HL-60 (cell line): ENCODE measurements around the gene NFYC.

Experiments
- DNase-seq, 2 experiments: peaks; one replicate each; pipeline ENCODE4 v3.0.0-alpha.2; 2010 to 2020; ENCODE audit warnings: low read depth in 1 of 2, low spot score in 1 of 2
- H3K27ac ChIP-seq: fragments of 250-450 bp; sonication (Bioruptor Pico); replicated peaks from 2 replicates; pipeline ENCODE4 v1.5.1; 2020; ENCODE audit warnings: mild to moderate bottlenecking, moderate library complexity
- H3K27me3 ChIP-seq: fragments of 250-450 bp; sonication (Bioruptor Pico); 2 replicates; pipeline ENCODE4 v1.5.1; 2021; ENCODE audit warnings: mild to moderate bottlenecking, moderate library complexity; ENCODE audit not compliant: insufficient read depth, poor library complexity, severe bottlenecking
- H3K4me3 ChIP-seq: replicated peaks from 2 replicates; pipeline ENCODE4 v1.5.1; 2011; ENCODE audit warnings: mild to moderate bottlenecking, control low read depth, low read length; ENCODE audit not compliant: insufficient read depth
- GABPA ChIP-seq: IDR thresholded peaks from 2 replicates; pipeline ENCODE4 v1.6.1; 2012; ENCODE audit warnings: low read depth
- POLR2AphosphoS5 ChIP-seq: IDR thresholded peaks from 2 replicates; pipeline ENCODE4 v1.6.1; 2012; ENCODE audit warnings: low read depth
- SPI1 ChIP-seq: IDR thresholded peaks from 2 replicates; pipeline ENCODE4 v1.6.1; 2012; ENCODE audit warnings: low read depth, mild to moderate bottlenecking, borderline replicate concordance
- TF ChIP-seq, protein P1 (sequence below): IDR thresholded peaks from one replicate; pipeline ENCODE4 v1.5.1; 2011; ENCODE audit warnings: low read length, control low read depth, inconsistent platforms; ENCODE audit not compliant: insufficient read depth
- TF ChIP-seq, protein P2 (sequence below): IDR thresholded peaks from 2 replicates; pipeline ENCODE4 v1.6.1; 2012; ENCODE audit warnings: low read depth; ENCODE audit not compliant: insufficient replicate concordance

NFYC gene

DNA sequence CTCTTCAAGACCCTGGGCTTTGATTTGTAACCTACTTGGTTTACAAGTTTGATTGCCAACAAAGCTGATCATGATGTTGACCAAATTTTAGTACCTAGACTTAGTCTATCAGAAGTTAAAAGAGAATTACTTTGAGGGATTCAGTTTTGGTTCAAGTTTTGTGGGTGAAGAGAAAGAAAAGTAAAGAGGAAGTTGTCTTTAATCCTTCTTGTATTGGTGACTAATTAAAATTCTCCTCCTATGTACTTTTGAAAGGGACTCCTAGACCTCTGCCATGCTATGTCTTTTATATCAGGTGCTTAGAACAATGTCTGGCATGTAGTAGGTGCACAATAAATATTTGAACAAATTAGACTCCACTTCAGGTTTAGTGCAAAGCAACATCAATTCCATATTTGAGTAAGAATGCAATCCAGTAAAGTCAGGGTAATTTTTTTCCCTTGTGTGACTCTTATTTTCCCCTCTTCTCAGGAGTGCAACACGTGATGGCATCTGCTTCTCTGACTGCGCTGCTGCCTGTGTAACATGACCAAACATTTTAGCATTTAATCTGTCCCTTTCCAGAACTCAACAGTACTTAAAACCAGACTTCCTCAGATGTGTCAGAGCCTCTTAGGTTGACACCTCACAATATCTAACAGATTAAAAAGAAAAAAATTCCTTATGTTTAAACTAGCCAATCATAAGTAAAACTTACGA, 51.0 kb downstream of the NFYC start:
- TF ChIP-seq, protein P1, sequence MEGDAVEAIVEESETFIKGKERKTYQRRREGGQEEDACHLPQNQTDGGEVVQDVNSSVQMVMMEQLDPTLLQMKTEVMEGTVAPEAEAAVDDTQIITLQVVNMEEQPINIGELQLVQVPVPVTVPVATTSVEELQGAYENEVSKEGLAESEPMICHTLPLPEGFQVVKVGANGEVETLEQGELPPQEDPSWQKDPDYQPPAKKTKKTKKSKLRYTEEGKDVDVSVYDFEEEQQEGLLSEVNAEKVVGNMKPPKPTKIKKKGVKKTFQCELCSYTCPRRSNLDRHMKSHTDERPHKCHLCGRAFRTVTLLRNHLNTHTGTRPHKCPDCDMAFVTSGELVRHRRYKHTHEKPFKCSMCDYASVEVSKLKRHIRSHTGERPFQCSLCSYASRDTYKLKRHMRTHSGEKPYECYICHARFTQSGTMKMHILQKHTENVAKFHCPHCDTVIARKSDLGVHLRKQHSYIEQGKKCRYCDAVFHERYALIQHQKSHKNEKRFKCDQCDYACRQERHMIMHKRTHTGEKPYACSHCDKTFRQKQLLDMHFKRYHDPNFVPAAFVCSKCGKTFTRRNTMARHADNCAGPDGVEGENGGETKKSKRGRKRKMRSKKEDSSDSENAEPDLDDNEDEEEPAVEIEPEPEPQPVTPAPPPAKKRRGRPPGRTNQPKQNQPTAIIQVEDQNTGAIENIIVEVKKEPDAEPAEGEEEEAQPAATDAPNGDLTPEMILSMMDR, result no peak
- no peak for TF ChIP-seq SPI1
- TF ChIP-seq, protein P2, sequence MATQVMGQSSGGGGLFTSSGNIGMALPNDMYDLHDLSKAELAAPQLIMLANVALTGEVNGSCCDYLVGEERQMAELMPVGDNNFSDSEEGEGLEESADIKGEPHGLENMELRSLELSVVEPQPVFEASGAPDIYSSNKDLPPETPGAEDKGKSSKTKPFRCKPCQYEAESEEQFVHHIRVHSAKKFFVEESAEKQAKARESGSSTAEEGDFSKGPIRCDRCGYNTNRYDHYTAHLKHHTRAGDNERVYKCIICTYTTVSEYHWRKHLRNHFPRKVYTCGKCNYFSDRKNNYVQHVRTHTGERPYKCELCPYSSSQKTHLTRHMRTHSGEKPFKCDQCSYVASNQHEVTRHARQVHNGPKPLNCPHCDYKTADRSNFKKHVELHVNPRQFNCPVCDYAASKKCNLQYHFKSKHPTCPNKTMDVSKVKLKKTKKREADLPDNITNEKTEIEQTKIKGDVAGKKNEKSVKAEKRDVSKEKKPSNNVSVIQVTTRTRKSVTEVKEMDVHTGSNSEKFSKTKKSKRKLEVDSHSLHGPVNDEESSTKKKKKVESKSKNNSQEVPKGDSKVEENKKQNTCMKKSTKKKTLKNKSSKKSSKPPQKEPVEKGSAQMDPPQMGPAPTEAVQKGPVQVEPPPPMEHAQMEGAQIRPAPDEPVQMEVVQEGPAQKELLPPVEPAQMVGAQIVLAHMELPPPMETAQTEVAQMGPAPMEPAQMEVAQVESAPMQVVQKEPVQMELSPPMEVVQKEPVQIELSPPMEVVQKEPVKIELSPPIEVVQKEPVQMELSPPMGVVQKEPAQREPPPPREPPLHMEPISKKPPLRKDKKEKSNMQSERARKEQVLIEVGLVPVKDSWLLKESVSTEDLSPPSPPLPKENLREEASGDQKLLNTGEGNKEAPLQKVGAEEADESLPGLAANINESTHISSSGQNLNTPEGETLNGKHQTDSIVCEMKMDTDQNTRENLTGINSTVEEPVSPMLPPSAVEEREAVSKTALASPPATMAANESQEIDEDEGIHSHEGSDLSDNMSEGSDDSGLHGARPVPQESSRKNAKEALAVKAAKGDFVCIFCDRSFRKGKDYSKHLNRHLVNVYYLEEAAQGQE, result no peak
- no peak for TF ChIP-seq POLR2AphosphoS5
- no peak for TF ChIP-seq GABPA
- H3K27me3 ChIP-seq, result no peaks in the 10 kb centered on the region

DNA sequence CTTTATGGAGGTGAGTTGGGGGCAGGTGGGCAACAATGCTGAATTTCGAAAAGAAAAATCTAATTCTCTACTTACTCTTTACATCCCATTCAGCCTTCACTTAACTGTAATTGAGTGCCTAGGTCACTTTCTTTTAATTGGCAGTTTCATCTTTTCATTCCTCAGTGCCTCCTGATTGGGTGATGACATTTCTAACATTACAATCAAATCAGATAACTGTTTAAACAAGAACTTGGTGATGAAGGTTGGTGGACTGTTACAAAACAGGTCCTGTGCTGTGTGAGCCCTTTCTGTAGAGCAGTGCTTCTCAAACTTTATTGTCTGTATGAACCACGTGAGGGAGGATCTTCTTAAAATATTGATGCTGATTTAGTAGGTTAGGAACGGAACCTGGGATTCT, 51.9 kb downstream of the NFYC start:
- TF ChIP-seq, protein P2, result no peak
- TF ChIP-seq POLR2AphosphoS5, result no peak
- TF ChIP-seq SPI1, result no peak
- TF ChIP-seq GABPA, result no peak
- TF ChIP-seq, protein P1, result no peak
- no peak for DNase-seq
- no peak overlapping the region for H3K4me3 ChIP-seq
- H3K27ac ChIP-seq, result no peak overlapping the region
- H3K27me3 ChIP-seq, result no peaks in the 10 kb centered on the region

More for the DNA sequence above, 51.0 kb downstream of the NFYC start:
- DNase-seq, result no peak
- no peak overlapping the region for H3K27ac ChIP-seq
- H3K4me3 ChIP-seq, result no peak overlapping the region

DNA sequence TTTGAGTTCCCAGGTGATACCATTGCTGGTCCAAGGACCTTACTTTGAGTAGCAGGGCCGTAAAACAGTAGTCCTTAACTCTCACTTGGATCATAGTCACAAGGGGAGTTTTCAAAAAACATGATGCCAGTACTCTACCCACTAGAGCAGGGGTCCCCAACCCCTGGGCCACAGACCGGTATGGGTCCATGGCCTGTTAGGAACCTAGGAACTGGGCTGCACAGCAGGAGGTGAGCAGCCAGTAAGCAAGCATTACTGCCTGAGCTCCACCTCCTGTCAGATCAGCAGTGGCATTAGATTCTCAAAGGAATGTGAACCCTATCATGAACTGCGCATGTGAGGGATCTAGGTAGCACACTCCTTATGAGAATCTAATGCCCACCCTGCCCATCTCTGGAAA, 52.4 kb downstream of the NFYC start:
- H3K27me3 ChIP-seq, result no peaks in the 10 kb centered on the region
- TF ChIP-seq POLR2AphosphoS5 (no peak), GABPA (no peak), SPI1 (no peak)
- TF ChIP-seq, protein P2, result no peak
- TF ChIP-seq, protein P1, result no peak
- no peak overlapping the region for H3K27ac ChIP-seq

More for the DNA sequence above, 52.4 kb downstream of the NFYC start:
- no peak overlapping the region for H3K4me3 ChIP-seq
- DNase-seq, result no peak
